ENCODE measurements around the gene TRAPPC3.

DNA sequence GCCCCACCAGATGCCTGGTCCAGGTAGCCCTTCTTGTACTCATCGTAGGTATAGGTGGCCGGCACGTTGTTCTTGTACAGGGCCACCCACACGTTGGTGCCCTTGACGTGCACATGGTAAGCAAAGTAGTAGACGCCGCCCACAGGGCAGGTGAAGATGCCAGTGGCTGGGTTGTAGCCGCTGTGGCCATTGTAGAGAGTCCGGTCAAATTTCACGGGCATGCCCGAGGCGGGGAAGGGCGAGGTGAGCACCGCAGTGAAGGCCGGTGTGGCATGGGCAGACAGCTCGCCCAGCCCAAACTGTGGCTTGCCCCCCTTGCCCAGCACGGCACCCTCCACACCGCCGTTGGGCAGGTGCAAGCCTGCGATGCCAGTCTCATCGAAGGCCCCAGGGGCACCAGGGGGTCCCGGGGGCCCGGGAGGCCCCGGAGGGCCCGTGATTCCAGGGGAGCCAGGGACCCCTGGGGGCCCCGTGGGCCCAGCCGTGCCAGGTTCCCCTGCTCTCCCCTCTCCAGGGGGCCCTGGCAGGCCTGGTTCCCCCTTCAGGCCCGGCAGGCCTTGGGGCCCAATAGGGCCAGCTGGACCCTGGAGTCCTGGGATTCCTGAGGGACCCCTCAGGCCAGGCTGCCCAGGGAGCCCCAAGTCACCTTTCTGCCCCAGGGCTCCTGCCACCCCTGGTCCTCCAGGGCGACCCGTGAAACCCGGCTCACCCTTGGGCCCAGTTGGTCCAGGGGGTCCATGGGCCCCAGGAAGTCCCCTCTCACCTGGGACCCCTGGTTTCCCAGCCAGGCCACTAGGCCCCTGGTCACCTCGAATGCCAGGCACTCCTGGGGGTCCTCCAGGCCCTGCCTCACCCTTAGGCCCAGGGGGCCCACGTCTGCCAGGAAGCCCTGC is 51.3 kb downstream of the TRAPPC3 start:
- TF ChIP-seq, protein P1, sequence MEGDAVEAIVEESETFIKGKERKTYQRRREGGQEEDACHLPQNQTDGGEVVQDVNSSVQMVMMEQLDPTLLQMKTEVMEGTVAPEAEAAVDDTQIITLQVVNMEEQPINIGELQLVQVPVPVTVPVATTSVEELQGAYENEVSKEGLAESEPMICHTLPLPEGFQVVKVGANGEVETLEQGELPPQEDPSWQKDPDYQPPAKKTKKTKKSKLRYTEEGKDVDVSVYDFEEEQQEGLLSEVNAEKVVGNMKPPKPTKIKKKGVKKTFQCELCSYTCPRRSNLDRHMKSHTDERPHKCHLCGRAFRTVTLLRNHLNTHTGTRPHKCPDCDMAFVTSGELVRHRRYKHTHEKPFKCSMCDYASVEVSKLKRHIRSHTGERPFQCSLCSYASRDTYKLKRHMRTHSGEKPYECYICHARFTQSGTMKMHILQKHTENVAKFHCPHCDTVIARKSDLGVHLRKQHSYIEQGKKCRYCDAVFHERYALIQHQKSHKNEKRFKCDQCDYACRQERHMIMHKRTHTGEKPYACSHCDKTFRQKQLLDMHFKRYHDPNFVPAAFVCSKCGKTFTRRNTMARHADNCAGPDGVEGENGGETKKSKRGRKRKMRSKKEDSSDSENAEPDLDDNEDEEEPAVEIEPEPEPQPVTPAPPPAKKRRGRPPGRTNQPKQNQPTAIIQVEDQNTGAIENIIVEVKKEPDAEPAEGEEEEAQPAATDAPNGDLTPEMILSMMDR (IDR thresholded peaks at IDR 0.05): no peak
- TF ChIP-seq POLR2A (IDR thresholded peaks at IDR 0.05): no peak
